HEK293 (cell line): Measurements from ENCODE around the gene RASL10A.
"Not testable (repeated sequence)": the region's sequence is repeated elsewhere in the genome, so short reads cannot be mapped to it uniquely, and the experiment has no call there.

Experiments
- CTCF ChIA-PET: fragments of 350-600 bp; formaldehyde crosslinking; extraction: SDS; loops from one replicate; lab custom pipeline; 2021; ENCODE audit warnings: antibody characterized with exemption; lab: Yijun Ruan, JAX
- POLR2A ChIA-PET: fragments of 300-600 bp; formaldehyde crosslinking; extraction: SDS; loops from one replicate; lab custom pipeline; 2020; ENCODE audit warnings: antibody characterized with exemption, inconsistent platforms; lab: Yijun Ruan, JAX
- H3K27ac ChIP-seq: fragments of 200-500 bp; sonication (Bioruptor generic); 2 replicates; pipeline ENCODE4 v1.5.1; 2014; ENCODE audit warnings: low read depth, low read length, control low read depth, inconsistent platforms; ENCODE audit errors: extremely low read depth
- H3K36me3 ChIP-seq, 2 experiments: fragments of 200-500 bp in 1 of 2; sonication (Bioruptor generic) in 1 of 2; 1 replicate in 1 of 2; 2 replicates in 1 of 2; pipeline ENCODE4 v1.5.1; 2014 to 2017; ENCODE audit warnings: inconsistent platforms in 2 of 2, low read length in 2 of 2; ENCODE audit not compliant: control insufficient read depth in 2 of 2, insufficient read depth in 1 of 2
- H3K4me1 ChIP-seq: fragments of 200-500 bp; sonication (Bioruptor generic); 2 replicates; pipeline ENCODE4 v1.5.1; 2014; ENCODE audit warnings: mild to moderate bottlenecking, low read length, inconsistent platforms; ENCODE audit not compliant: control insufficient read depth, insufficient read depth
- H3K4me3 ChIP-seq: 2 replicates; pipeline ENCODE4 v1.5.1; 2011; ENCODE audit warnings: low read depth, mild to moderate bottlenecking, control low read depth, low read length, moderate library complexity
- H3K9me3 ChIP-seq: fragments of 200-500 bp; sonication (Bioruptor generic); 2 replicates; pipeline ENCODE4 v1.5.1; 2014; ENCODE audit warnings: low read depth, low read length, inconsistent platforms; ENCODE audit not compliant: control insufficient read depth, insufficient read depth
- GFI1B ChIP-seq: fragments of 450-650 bp; formaldehyde crosslinking; IDR thresholded peaks from 2 replicates; pipeline ENCODE4 v1.5.1; 2016; ENCODE audit warnings: missing biosample characterization, missing genetic modification characterization
- MYNN ChIP-seq: fragments of 450-650 bp; formaldehyde crosslinking; IDR thresholded peaks from 2 replicates; pipeline ENCODE4 v1.5.1; 2016; ENCODE audit warnings: missing biosample characterization, missing genetic modification characterization, borderline replicate concordance
- OSR2 ChIP-seq: fragments of 450-650 bp; formaldehyde crosslinking; IDR thresholded peaks from 2 replicates; pipeline ENCODE4 v1.5.1; 2016; ENCODE audit warnings: missing biosample characterization, missing genetic modification characterization
- PRDM1 ChIP-seq: fragments of 450-650 bp; formaldehyde crosslinking; IDR thresholded peaks from 2 replicates; pipeline ENCODE4; 2016; ENCODE audit warnings: missing biosample characterization, missing genetic modification characterization
- SP3 ChIP-seq: fragments of 450-650 bp; formaldehyde crosslinking; IDR thresholded peaks from 2 replicates; pipeline ENCODE4 v1.5.1; 2016; ENCODE audit warnings: missing biosample characterization, missing genetic modification characterization
- ZFP37 ChIP-seq: fragments of 450-650 bp; formaldehyde crosslinking; IDR thresholded peaks from 2 replicates; pipeline ENCODE4 v1.5.1; 2016; ENCODE audit warnings: missing biosample characterization, missing genetic modification characterization
- ZFP41 ChIP-seq: fragments of 450-650 bp; formaldehyde crosslinking; IDR thresholded peaks from 2 replicates; pipeline ENCODE4 v1.5.1; 2016; ENCODE audit warnings: missing biosample characterization, missing genetic modification characterization, borderline replicate concordance
- ZNF10 ChIP-seq: fragments of 450-650 bp; formaldehyde crosslinking; IDR thresholded peaks from 2 replicates; pipeline ENCODE4 v1.5.1; 2017; ENCODE audit warnings: missing biosample characterization, missing genetic modification characterization
- ZNF175 ChIP-seq: fragments of 450-650 bp; formaldehyde crosslinking; IDR thresholded peaks from 2 replicates; pipeline ENCODE4 v1.5.1; 2016; ENCODE audit warnings: missing biosample characterization, missing genetic modification characterization
- ZNF324 ChIP-seq: fragments of 450-650 bp; formaldehyde crosslinking; IDR thresholded peaks from 2 replicates; pipeline ENCODE4 v1.5.1; 2016; ENCODE audit warnings: missing biosample characterization, missing genetic modification characterization
- ZNF354C ChIP-seq: fragments of 450-650 bp; formaldehyde crosslinking; IDR thresholded peaks from 2 replicates; pipeline ENCODE4 v1.5.1; 2016; ENCODE audit warnings: missing biosample characterization, missing genetic modification characterization, low read depth, borderline replicate concordance
- ZNF423 ChIP-seq: fragments of 450-650 bp; formaldehyde crosslinking; IDR thresholded peaks from 2 replicates; pipeline ENCODE4 v1.5.1; 2016; ENCODE audit warnings: missing biosample characterization, missing genetic modification characterization
- ZNF426 ChIP-seq: fragments of 450-650 bp; formaldehyde crosslinking; IDR thresholded peaks from 2 replicates; pipeline ENCODE4 v1.5.1; 2017; ENCODE audit warnings: missing biosample characterization, missing genetic modification characterization, mild to moderate bottlenecking, inconsistent platforms, moderate library complexity
- ZNF473 ChIP-seq: fragments of 450-650 bp; formaldehyde crosslinking; IDR thresholded peaks from 2 replicates; pipeline ENCODE4 v1.5.1; 2017; ENCODE audit warnings: missing biosample characterization, missing genetic modification characterization
- ZNF48 ChIP-seq: fragments of 450-650 bp; formaldehyde crosslinking; IDR thresholded peaks from 2 replicates; pipeline ENCODE4 v1.5.1; 2016; ENCODE audit warnings: missing biosample characterization, missing genetic modification characterization
- ZNF621 ChIP-seq: fragments of 450-650 bp; formaldehyde crosslinking; IDR thresholded peaks from 2 replicates; pipeline ENCODE4 v1.5.1; 2017; ENCODE audit warnings: missing biosample characterization, missing genetic modification characterization
- ZNF660 ChIP-seq: fragments of 450-650 bp; IDR thresholded peaks from 2 replicates; pipeline ENCODE4 v1.5.1; 2018; ENCODE audit warnings: missing biosample characterization, mild to moderate bottlenecking, missing genetic modification characterization
- ZNF677 ChIP-seq: fragments of 450-650 bp; IDR thresholded peaks from 2 replicates; pipeline ENCODE4 v1.5.0; 2018; ENCODE audit warnings: missing biosample characterization, mild to moderate bottlenecking, missing genetic modification characterization, moderate library complexity
- ZNF777 ChIP-seq: fragments of 450-650 bp; formaldehyde crosslinking; IDR thresholded peaks from 2 replicates; pipeline ENCODE4 v1.5.1; 2017; ENCODE audit warnings: missing biosample characterization, missing genetic modification characterization, borderline replicate concordance
- ZNF837 ChIP-seq: fragments of 450-650 bp; formaldehyde crosslinking; IDR thresholded peaks from 2 replicates; pipeline ENCODE4 v1.5.1; 2016; ENCODE audit warnings: missing biosample characterization, missing genetic modification characterization
- ZSCAN30 ChIP-seq: fragments of 450-650 bp; IDR thresholded peaks from 2 replicates; pipeline ENCODE4 v1.5.1; 2018; ENCODE audit warnings: missing biosample characterization, mild to moderate bottlenecking, missing genetic modification characterization, moderate library complexity
- ZXDB ChIP-seq: fragments of 450-650 bp; formaldehyde crosslinking; IDR thresholded peaks from 2 replicates; pipeline ENCODE4 v1.5.1; 2016; ENCODE audit warnings: missing biosample characterization, missing genetic modification characterization
- TF ChIP-seq, protein P1 (sequence below): fragments of 450-650 bp; formaldehyde crosslinking; IDR thresholded peaks from 2 replicates; pipeline ENCODE4 v1.5.1; 2016; ENCODE audit warnings: missing biosample characterization, missing genetic modification characterization
- TF ChIP-seq, protein P2 (sequence below): fragments of 450-650 bp; formaldehyde crosslinking; IDR thresholded peaks from 2 replicates; pipeline ENCODE4 v1.5.1; 2017; ENCODE audit warnings: missing biosample characterization, mild to moderate bottlenecking, missing genetic modification characterization, moderate library complexity
- TF ChIP-seq, protein P3 (sequence below): fragments of 450-650 bp; formaldehyde crosslinking; IDR thresholded peaks from 2 replicates; pipeline ENCODE4 v1.5.1; 2016; ENCODE audit warnings: missing biosample characterization, missing genetic modification characterization

Gene RASL10A

DNA sequence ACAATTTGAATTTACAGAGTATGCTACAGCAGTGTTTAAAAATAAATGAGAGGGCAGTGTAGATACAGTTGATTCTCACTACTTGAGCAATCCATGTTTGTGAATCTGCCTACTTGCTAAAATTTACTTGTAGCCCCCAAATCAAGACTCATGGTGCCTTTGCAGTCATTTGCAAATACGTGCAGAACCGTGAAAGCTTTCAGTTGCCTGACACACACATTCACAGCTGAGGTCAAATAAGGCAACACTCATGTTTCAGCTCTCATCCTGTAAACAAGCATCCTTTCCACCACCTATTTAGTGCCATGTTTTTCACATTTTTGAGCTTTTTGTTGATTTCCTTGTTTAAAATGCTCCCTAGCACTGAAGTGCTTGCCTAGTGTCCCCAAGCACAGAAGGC lies 32.5 kb upstream of the RASL10A start (continued):
- no peak for TF ChIP-seq GFI1B (tag by site-specific recombination)
- no peak for TF ChIP-seq ZNF354C
- no peak for TF ChIP-seq ZNF473
- TF ChIP-seq MYNN (tag by site-specific recombination): no peak
- no peak for TF ChIP-seq ZNF621 (tag by site-specific recombination)
- no peak for TF ChIP-seq ZNF324 (tag by site-specific recombination)

DNA sequence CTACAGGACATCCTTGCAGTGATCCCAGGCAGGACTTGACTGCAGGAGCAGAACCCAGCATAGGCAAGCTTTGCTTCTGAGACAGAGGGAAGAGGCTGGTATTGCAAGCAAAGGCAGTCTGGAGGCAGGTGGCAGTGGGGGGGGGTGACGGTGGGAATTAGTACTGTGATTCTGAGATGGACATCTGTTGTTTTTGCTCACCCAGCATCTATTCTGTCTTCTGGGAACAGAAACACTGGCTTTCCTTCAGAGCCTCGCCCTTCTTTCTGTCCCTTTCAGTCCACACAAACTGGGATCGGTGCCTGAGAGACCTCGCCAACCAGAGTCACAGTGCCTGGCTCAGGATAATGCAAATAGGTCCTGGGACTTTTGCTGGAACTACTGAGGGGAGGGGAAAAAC lies 31.2 kb upstream of the RASL10A start:
- ChIA-PET POLR2A (no interaction called here), CTCF (interaction anchor here (1.0 kb wide), 1 partner anchor 12 kb away, joined by 3 read pairs; no protein-coding TSS in a partner anchor)
- H3K9me3 ChIP-seq: no peaks in the 10 kb centered on the region
- no peak for TF ChIP-seq ZXDB
- no peak for TF ChIP-seq ZNF175 (tag by site-specific recombination)
- TF ChIP-seq PRDM1 (tag by site-specific recombination): no peak
- TF ChIP-seq, protein P1, sequence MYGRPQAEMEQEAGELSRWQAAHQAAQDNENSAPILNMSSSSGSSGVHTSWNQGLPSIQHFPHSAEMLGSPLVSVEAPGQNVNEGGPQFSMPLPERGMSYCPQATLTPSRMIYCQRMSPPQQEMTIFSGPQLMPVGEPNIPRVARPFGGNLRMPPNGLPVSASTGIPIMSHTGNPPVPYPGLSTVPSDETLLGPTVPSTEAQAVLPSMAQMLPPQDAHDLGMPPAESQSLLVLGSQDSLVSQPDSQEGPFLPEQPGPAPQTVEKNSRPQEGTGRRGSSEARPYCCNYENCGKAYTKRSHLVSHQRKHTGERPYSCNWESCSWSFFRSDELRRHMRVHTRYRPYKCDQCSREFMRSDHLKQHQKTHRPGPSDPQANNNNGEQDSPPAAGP (tag by site-specific recombination): no peak
- TF ChIP-seq, protein P2, sequence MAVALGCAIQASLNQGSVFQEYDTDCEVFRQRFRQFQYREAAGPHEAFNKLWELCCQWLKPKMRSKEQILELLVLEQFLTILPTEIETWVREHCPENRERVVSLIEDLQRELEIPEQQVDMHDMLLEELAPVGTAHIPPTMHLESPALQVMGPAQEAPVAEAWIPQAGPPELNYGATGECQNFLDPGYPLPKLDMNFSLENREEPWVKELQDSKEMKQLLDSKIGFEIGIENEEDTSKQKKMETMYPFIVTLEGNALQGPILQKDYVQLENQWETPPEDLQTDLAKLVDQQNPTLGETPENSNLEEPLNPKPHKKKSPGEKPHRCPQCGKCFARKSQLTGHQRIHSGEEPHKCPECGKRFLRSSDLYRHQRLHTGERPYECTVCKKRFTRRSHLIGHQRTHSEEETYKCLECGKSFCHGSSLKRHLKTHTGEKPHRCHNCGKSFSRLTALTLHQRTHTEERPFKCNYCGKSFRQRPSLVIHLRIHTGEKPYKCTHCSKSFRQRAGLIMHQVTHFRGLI (tag by site-specific recombination): no peak
- TF ChIP-seq MYNN (tag by site-specific recombination): no peak
- no peak for TF ChIP-seq ZNF48 (tag by site-specific recombination)
- TF ChIP-seq ZNF10 (tag by site-specific recombination): no peak
- TF ChIP-seq, protein P3, sequence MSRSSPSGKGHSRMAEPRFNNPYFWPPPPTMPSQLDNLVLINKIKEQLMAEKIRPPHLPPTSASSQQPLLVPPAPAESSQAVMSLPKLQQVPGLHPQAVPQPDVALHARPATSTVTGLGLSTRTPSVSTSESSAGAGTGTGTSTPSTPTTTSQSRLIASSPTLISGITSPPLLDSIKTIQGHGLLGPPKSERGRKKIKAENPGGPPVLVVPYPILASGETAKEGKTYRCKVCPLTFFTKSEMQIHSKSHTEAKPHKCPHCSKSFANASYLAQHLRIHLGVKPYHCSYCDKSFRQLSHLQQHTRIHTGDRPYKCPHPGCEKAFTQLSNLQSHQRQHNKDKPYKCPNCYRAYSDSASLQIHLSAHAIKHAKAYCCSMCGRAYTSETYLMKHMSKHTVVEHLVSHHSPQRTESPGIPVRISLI: no peak
- TF ChIP-seq ZNF837 (tag by site-specific recombination): no peak
- no peak for TF ChIP-seq ZNF423
- TF ChIP-seq ZFP37: no peak
- TF ChIP-seq ZFP41 (tag by site-specific recombination): no peak
- no peak for TF ChIP-seq ZSCAN30 (tag by site-specific recombination)
- TF ChIP-seq ZNF677 (tag by site-specific recombination): no peak
- no peak for TF ChIP-seq ZNF426 (tag by site-specific recombination)
- no peak for TF ChIP-seq SP3 (tag by site-specific recombination)
- no peak for TF ChIP-seq ZNF660 (tag by site-specific recombination)
- H3K4me1 ChIP-seq: peaks cover 15% of the 10 kb centered on the region
- no peak overlapping the region for H3K27ac ChIP-seq
- H3K4me3 ChIP-seq: no peak overlapping the region
- H3K36me3 ChIP-seq: peaks cover 32 to 87% of the 10 kb centered on the region in 2 experiments

DNA sequence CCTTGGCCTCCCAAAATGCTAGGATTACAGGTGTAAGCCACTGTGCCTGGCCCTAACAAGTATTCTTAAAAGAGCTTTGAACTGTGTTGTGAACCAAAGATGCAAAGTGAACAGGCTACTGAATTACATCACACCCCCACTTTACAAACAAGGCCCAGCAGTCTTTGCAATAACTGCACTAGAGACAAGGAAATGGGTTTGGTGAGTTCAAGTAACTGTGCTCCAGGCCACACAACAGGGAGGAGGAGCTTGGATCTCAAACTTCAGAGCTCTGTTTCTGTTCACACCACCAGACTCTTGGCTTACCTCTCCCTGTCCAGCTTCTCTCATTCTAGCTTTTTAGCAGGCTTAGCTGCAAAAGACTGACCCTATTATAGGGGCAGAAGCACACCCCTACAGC lies 30.4 kb upstream of the RASL10A start:
- H3K36me3 ChIP-seq: peaks cover 27 to 87% of the 10 kb centered on the region in 2 experiments
- no peak overlapping the region for H3K4me3 ChIP-seq
- H3K27ac ChIP-seq: no peak overlapping the region
- CTCF ChIA-PET: interaction anchor here (1.0 kb wide), 1 partner anchor 13 kb away, joined by 3 read pairs; no protein-coding TSS in a partner anchor
- peaks cover 15% of the 10 kb centered on the region for H3K4me1 ChIP-seq
- no peaks in the 10 kb centered on the region for H3K9me3 ChIP-seq
- TF ChIP-seq OSR2 (tag by site-specific recombination): peak; percentile 52; the same call in 1 of the 2 replicates
- TF ChIP-seq ZNF777 (tag by site-specific recombination): no peak
- POLR2A ChIA-PET: interaction anchor here (1.7 kb wide), 1 partner anchor 43 kb away, joined by 11 read pairs; the partner anchor contains the start of gene AP1B1

DNA sequence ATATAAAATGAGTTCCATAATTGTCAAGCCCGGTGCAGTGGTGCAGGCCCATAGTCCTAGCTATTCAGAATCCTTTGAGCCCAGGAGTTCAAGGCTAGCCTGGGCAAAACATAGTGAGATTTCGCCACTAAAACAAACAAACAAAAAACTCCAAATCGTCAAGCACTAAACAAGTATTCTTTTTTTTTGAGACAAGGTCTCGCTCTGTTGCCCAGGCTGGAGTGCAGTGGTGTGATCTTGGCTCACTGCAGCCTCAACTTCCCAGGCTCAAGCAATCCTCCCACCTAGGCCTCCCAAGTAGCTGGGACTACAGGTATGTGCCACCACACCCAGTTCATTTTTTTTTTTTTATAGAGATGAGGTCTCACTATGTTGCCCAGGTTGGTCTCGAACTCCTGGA lies 29.4 kb upstream of the RASL10A start:
- ChIA-PET CTCF (interaction anchor here (0.6 to 0.9 kb wide), 2 partner anchors 14 to 1357 kb away, joined by 3 to 5 read pairs; no protein-coding TSS in a partner anchor), POLR2A (interaction anchor here (0.6 to 1.7 kb wide), 3 partner anchors 9 to 128 kb away, joined by 6 to 13 read pairs (median 11); partner anchors contain the start of gene AP1B1)
- peaks cover 21 to 87% of the 10 kb centered on the region in 2 experiments for H3K36me3 ChIP-seq

More for the DNA sequence above, 29.4 kb upstream of the RASL10A start:
- 0 out of 2 replicates have a peak overlapping the region, but pooled peaks have one; percentile 49 for H3K27ac ChIP-seq
- peaks cover 15% of the 10 kb centered on the region for H3K4me1 ChIP-seq
- H3K4me3 ChIP-seq, H3K9me3 ChIP-seq: not testable (repeated sequence)
